ENCODE results near the gene NRIP1. TPM values are rescaled to one million over a fixed set of nuclear protein-coding genes. Genes with fewer than 3 reads are reported as not detected.

The NRIP1 gene
- polyA plus RNA-seq, 3 donors, result 4.3 to 28.2 (median 23.5) TPM

- Histone ChIP-seq H4K20me1 (ENCODE audit: insufficient read depth, low read length) (no peaks in the 10 kb centered on the region), H3K9me3 (replicated peaks in 1 of 2; ENCODE audit: control insufficient read depth in 1 of 2, insufficient read depth in 1 of 2, low read length in 2 of 2) (no peaks in the 10 kb centered on the region), H3K79me2 (ENCODE audit: insufficient read depth, low read length) (no peaks in the 10 kb centered on the region), H3K27me3 (ENCODE audit: control insufficient read depth in 2 of 2, insufficient read depth in 2 of 2, low read length in 2 of 2) (no peaks in the 10 kb centered on the region), H3K4me3 (replicated peaks in 1 of 3; ENCODE audit: low read depth in 2 of 3, low read length in 3 of 3) (no peak overlapping the region), H3K27ac (ENCODE audit: low read depth in 1 of 2, low read length in 2 of 2) (no peak overlapping the region), H3K9ac (ENCODE audit: insufficient read depth, low read length, poor library complexity, severe bottlenecking) (no peak overlapping the region), H3K4me2 (replicated peaks; ENCODE audit: extremely low read depth, low read length, poor library complexity, severe bottlenecking) (no peak overlapping the region), H2AFZ (ENCODE audit: insufficient read depth, low read depth, low read length, poor library complexity, severe bottlenecking) (no peak overlapping the region), H3K36me3 (replicated peaks in 1 of 2; ENCODE audit: control insufficient read depth in 1 of 2, insufficient read depth in 2 of 2, low read length in 2 of 2) (no peaks in the 10 kb centered on the region), H3K4me1 (ENCODE audit: control insufficient read depth in 1 of 2, insufficient read depth in 2 of 2, low read length in 2 of 2) (no peaks in the 10 kb centered on the region)
- H3K4me1 Mint-ChIP-seq, result peaks cover 6% of the 10 kb centered on the region
- peaks cover 0 to 3% (median 0%) of the 10 kb centered on the region in 7 donors for H3K9me3 Mint-ChIP-seq
- H3K27me3 Mint-ChIP-seq (ENCODE audit: low read depth in 3 of 3), result no peaks in the 10 kb centered on the region
- H3K4me3 Mint-ChIP-seq, result no peak overlapping the region
- TF ChIP-seq CTCF (IDR thresholded peaks at IDR 0.05), result no peak
- no peak overlapping the region for H3K27ac Mint-ChIP-seq
- no CpG with 5 or more reads among the region's 3 CpGs for WGBS (ENCODE audit: insufficient coverage)
- no peaks in the 10 kb centered on the region for H3K36me3 Mint-ChIP-seq
- intact Hi-C loops (cut with micrococcal nuclease), result no loop called here
- DNase-seq, result no peak
These were observed 34.1 kb upstream of the NRIP1 start for GRCh38 chr21:15098908-15099307.

- H3K27ac Mint-ChIP-seq, result no peak overlapping the region
- DNase-seq, result no peak
- H3K9me3 ChIP-seq (replicated peaks in 1 of 2; ENCODE audit: control insufficient read depth in 1 of 2, insufficient read depth in 1 of 2, low read length in 2 of 2), result no peaks in the 10 kb centered on the region
- no peak overlapping the region for H3K4me2 ChIP-seq (replicated peaks; ENCODE audit: extremely low read depth, low read length, poor library complexity, severe bottlenecking)
- H3K4me1 ChIP-seq (ENCODE audit: control insufficient read depth in 1 of 2, insufficient read depth in 2 of 2, low read length in 2 of 2), result no peaks in the 10 kb centered on the region
- no peaks in the 10 kb centered on the region for H4K20me1 ChIP-seq (ENCODE audit: insufficient read depth, low read length)
- intact Hi-C loops (cut with micrococcal nuclease), result no loop called here
- no peak overlapping the region for H3K4me3 Mint-ChIP-seq
- no peaks in the 10 kb centered on the region for H3K27me3 Mint-ChIP-seq (ENCODE audit: low read depth in 3 of 3)
- no peaks in the 10 kb centered on the region for H3K36me3 ChIP-seq (replicated peaks in 1 of 2; ENCODE audit: control insufficient read depth in 1 of 2, insufficient read depth in 2 of 2, low read length in 2 of 2)
- no peak overlapping the region for H2AFZ ChIP-seq (ENCODE audit: insufficient read depth, low read depth, low read length, poor library complexity, severe bottlenecking)
- no peaks in the 10 kb centered on the region for H3K27me3 ChIP-seq (ENCODE audit: control insufficient read depth in 2 of 2, insufficient read depth in 2 of 2, low read length in 2 of 2)
- WGBS (ENCODE audit: insufficient coverage), result 72% methylated on average over 2 of the region's 3 CpGs
- TF ChIP-seq CTCF (IDR thresholded peaks at IDR 0.05), result no peak
- peaks cover 0 to 3% (median 0%) of the 10 kb centered on the region in 7 donors for H3K9me3 Mint-ChIP-seq
- no peaks in the 10 kb centered on the region for H3K36me3 Mint-ChIP-seq
- peaks cover 3% of the 10 kb centered on the region for H3K4me1 Mint-ChIP-seq
- H3K27ac ChIP-seq (ENCODE audit: low read depth in 1 of 2, low read length in 2 of 2), result no peak overlapping the region
- H3K79me2 ChIP-seq (ENCODE audit: insufficient read depth, low read length), result no peaks in the 10 kb centered on the region
- no peak overlapping the region for H3K9ac ChIP-seq (ENCODE audit: insufficient read depth, low read length, poor library complexity, severe bottlenecking)
- H3K4me3 ChIP-seq (replicated peaks in 1 of 3; ENCODE audit: low read depth in 2 of 3, low read length in 3 of 3), result no peak overlapping the region
These were observed 33.4 kb upstream of the NRIP1 start for GRCh38 chr21:15098181-15098580.

Data from CD14-positive monocyte (primary cell).